Activated CD4-positive, alpha-beta T cell treated with anti-CD3 and anti-CD28 coated beads, Interleukin-2, Interleukin-4, amounts not matched to agents 100 ng/mL and 50 ng/mL, durations not matched to agents 16 hours and 8 hours (primary cell): ENCODE results near the gene VPS35L.

ENCODE experiments used
- DNase-seq: peaks from one replicate; pipeline ENCODE4 v3.0.0-alpha.2; 2020; ENCODE audit warnings: low spot score

The VPS35L gene

GRCh38 chr16:19696328-19696727, 140.8 kb downstream of the VPS35L start:
- no peak for DNase-seq

- no peak for DNase-seq
Observed at GRCh38 chr16:19696961-19697360, 141.5 kb downstream of the VPS35L start.

- no peak for DNase-seq
Observed at GRCh38 chr16:19697756-19698318, 142.3 kb downstream of the VPS35L start.

GRCh38 chr16:19698480-19699465, 143.3 kb downstream of the VPS35L start:
- DNase-seq, result no peak

- no peak for DNase-seq
Observed at GRCh38 chr16:19699472-19699871, 144.0 kb downstream of the VPS35L start.

GRCh38 chr16:19700319-19700781, 144.8 kb downstream of the VPS35L start:
- no peak for DNase-seq

- DNase-seq, result no peak
Observed at GRCh38 chr16:19701091-19701490, 145.6 kb downstream of the VPS35L start.

GRCh38 chr16:19703172-19703889, 147.8 kb downstream of the VPS35L start:
- no peak for DNase-seq

GRCh38 chr16:19704321-19705145, 149.0 kb downstream of the VPS35L start:
- no peak for DNase-seq

GRCh38 chr16:19705146-19705501, 149.6 kb downstream of the VPS35L start:
- no peak for DNase-seq

- DNase-seq, result no peak
Observed at GRCh38 chr16:19705843-19706242, 150.3 kb downstream of the VPS35L start.

GRCh38 chr16:19706846-19707245, 151.3 kb downstream of the VPS35L start:
- DNase-seq, result no peak

GRCh38 chr16:19707569-19708295, 152.2 kb downstream of the VPS35L start:
- DNase-seq, result no peak

- DNase-seq, result no peak
Observed at GRCh38 chr16:19708296-19709205, 153.0 kb downstream of the VPS35L start.

GRCh38 chr16:19709381-19710136, 154.1 kb downstream of the VPS35L start:
- DNase-seq, result no peak

GRCh38 chr16:19710191-19710908, 154.8 kb downstream of the VPS35L start:
- no peak for DNase-seq

GRCh38 chr16:19710991-19711545, 155.6 kb downstream of the VPS35L start:
- DNase-seq, result no peak

GRCh38 chr16:19711643-19712042, 156.1 kb downstream of the VPS35L start:
- DNase-seq, result no peak
